Astrocyte of the cerebellum (primary cell): Measurements from ENCODE around the gene PNPLA3.

Source experiments
- DNase-seq: peaks from one replicate; pipeline ENCODE4 v3.0.0-alpha.2; 2011; ENCODE audit warnings: low read depth
- H3K4me3 ChIP-seq: 2 replicates; pipeline ENCODE4 v1.5.1; 2011; ENCODE audit warnings: mild to moderate bottlenecking, low read depth, low read length, moderate library complexity
- in situ Hi-C: cut with HindIII; loops from 2 replicates; pipeline ENCODE4 v1.10.0; 2017; ENCODE audit warnings: low sequenced_read_pairs
- TF ChIP-seq, protein P1 (sequence below): IDR thresholded peaks from 2 replicates; pipeline ENCODE4 v1.5.1; 2012; ENCODE audit warnings: low read length, low read depth, moderate library complexity, mild to moderate bottlenecking; ENCODE audit errors: missing control alignments

PNPLA3 gene

DNA sequence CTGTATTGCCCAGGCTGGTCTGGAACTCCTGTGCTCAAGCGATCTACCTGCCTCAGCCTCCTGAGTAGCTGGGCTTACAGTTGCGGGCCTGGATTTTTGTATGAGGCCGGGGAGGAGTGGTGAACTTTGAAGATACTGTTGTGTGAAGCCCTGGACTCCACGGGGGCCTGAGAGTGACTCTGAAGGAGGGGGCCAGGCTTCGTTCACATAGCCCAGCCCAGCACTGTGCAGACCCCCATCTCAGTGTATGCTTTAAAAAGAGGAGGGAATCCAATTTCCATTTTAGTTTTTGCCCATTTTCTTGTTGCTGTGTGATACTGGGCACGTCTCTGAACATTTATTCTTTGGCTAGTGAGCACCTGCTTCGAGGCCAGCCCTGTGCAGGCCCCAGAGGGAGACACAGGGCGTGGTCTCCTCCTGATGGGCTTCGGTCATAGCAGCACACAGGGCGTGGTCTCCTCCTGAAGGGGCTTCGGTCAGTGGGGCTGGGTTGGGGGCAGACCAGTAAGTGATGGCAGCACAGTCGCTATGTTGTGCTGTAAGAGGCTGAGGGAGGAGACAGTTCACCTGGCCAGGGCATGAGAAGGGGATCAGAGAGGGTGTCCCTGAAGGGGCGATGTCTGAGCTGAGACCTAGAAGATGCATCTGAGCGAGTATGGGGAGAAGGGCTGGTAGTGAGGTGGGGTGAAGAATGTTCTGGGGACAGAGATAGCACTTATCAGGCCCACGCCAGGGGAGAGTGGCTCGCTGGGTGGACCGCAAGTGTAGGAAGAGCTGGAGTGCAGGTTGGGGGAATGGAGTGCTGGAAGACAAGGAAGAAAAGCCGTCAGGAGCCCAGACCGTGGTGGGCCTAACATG, 45.6 kb downstream of the PNPLA3 start:
- TF ChIP-seq, protein P1, sequence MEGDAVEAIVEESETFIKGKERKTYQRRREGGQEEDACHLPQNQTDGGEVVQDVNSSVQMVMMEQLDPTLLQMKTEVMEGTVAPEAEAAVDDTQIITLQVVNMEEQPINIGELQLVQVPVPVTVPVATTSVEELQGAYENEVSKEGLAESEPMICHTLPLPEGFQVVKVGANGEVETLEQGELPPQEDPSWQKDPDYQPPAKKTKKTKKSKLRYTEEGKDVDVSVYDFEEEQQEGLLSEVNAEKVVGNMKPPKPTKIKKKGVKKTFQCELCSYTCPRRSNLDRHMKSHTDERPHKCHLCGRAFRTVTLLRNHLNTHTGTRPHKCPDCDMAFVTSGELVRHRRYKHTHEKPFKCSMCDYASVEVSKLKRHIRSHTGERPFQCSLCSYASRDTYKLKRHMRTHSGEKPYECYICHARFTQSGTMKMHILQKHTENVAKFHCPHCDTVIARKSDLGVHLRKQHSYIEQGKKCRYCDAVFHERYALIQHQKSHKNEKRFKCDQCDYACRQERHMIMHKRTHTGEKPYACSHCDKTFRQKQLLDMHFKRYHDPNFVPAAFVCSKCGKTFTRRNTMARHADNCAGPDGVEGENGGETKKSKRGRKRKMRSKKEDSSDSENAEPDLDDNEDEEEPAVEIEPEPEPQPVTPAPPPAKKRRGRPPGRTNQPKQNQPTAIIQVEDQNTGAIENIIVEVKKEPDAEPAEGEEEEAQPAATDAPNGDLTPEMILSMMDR, result no peak
- H3K4me3 ChIP-seq, result no peak overlapping the region
- in situ Hi-C loops, result no loop called here
- DNase-seq, result no peak

DNA sequence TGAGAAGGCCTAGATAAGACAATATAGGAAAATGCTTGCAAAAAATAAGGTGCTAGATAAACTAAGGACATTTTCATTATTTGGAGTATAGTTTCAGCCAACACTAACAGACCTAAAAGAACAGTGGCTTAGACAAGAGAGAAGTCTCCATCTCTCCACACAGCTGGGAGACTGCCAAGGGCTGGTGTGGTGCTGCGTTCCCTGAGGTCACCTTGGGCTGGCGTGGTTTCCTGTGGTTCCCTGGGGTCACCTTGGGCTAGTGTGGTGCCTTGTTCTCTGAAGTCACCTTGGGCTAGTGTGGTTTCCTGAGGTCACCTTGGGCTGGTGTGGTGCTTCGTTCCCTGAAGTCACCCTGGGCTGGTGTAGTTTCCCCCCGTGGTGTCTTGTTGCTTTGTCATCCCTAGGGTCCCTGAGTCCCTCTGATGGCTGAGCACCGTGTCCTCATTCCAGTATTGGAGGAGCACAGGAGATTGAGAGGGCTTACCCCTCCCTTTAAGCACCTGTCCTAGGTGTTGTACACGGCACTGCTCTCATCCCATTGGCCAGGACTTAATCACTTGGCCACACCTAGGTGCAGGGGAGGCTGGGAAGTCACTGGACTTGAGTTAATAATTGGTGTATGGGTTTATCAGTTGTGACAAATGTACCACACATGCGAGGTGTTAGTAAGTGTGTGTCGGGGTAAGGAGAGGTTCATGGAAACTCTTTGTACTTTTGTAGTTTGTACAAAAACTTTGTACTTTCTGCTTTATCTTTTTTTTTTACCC, 46.6 kb downstream of the PNPLA3 start:
- no peak for DNase-seq
- in situ Hi-C loops, result no loop called here
- TF ChIP-seq, protein P1, result no peak
- H3K4me3 ChIP-seq, result no peak overlapping the region

DNA sequence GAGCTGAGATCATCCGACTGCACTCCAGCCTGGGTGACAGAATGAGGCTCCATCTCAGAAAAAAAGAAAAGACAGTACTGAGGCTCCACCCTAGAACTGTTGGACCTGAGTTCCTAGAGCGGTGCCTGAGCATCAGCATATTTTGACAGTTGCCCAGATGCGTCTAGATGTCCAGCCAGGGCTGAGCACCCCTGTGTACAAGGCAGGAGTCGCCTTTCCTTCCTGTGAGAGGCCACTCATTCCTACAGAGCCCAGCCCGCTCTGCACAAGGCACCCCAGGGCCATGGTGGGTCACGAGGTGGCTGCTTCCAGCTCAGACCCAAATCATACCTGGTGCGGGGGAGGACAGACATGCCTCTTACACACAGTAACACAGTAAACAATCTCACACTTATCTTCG, 47.5 kb downstream of the PNPLA3 start:
- in situ Hi-C loops, result no loop called here
- H3K4me3 ChIP-seq, result no peak overlapping the region
- TF ChIP-seq, protein P1, result no peak

DNA sequence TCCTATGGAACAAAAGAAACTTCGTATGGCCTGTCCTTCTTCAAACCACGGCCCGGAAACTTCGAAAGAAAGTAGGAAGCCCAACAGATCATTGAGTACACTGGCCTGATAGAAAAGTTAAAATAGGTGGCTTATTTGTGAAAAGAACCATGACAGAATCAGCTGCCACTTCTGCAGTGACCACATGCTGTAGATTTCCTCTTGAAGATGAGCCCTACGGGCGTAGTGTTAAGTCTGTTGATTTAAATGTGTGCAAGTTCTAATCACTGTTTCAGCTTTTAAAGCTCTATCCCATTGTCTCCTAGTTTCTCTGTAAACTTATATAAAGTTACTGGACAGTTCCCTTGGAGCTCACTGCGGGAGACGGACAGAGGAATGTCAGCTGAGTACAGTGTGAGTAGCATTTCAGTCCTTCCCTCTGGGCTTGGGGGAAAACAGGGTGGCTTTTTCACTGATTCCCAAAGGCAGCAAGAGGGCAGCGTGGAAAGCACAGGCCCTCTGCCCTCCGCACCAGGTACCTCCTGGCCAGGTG, 49.4 kb downstream of the PNPLA3 start:
- in situ Hi-C loops, result no loop called here
- no peak for DNase-seq
- TF ChIP-seq, protein P1, result no peak
- no peak overlapping the region for H3K4me3 ChIP-seq

More for the DNA sequence above, 47.5 kb downstream of the PNPLA3 start:
- no peak for DNase-seq

DNA sequence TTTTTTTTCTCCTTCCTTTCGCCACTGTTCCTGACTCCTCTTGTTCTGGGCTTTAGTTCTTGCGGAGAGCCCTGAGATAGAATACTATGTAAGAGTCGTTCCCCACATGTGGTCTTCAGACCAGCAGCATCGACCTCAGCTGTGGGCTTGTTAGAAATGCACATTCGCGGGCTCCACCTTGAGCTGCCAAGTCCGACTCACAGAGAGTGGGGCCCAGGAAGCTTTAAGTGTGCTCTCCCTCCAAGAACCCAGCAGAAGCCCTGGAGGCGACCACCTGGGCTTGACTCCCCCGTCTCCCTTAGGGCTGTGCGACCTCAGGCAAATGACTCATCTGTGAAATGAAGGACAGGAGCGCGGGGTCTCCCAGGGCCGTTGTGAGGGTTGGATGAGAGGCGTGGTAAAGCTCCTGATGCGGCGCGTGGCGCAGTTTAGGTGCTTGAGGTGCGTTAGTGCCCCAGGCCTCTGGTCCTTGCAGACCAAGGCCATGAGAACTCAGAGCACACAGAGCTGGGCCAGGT, 50.5 kb downstream of the PNPLA3 start:
- in situ Hi-C loops, result no loop called here
- no peak overlapping the region for H3K4me3 ChIP-seq
- TF ChIP-seq, protein P1, result no peak
- DNase-seq, result no peak

DNA sequence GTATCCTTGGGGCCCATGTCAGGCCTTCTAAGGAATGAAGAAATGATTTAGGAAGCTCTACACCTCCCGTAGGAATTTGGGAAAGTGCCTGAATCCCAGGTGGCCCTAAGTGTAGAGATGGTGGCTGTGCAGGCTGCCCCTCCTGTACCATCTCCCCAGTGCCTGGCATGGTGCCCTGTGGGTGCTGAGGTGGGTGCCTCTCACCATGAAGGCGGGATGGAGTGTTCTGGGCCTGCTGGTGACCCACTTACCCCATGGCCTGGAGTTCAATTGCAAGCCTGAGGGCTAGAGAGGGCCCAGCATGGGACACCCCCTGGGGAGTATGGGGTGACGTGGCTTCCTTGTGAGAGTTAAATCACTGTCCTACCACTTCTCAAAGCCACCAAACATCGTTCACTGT, 51.4 kb downstream of the PNPLA3 start:
- no peak overlapping the region for H3K4me3 ChIP-seq
- TF ChIP-seq, protein P1, result no peak
- DNase-seq, result no peak
- in situ Hi-C loops, result no loop called here
